ENCODE results near the gene PCDH19. TPM values are rescaled to one million over a fixed set of nuclear protein-coding genes. Genes with fewer than 3 reads are reported as not detected.

PCDH19 gene
- total and polyA plus RNA-seq, 2 experiments from 2014 or later, result 1.8 to 3.6 TPM

DNA sequence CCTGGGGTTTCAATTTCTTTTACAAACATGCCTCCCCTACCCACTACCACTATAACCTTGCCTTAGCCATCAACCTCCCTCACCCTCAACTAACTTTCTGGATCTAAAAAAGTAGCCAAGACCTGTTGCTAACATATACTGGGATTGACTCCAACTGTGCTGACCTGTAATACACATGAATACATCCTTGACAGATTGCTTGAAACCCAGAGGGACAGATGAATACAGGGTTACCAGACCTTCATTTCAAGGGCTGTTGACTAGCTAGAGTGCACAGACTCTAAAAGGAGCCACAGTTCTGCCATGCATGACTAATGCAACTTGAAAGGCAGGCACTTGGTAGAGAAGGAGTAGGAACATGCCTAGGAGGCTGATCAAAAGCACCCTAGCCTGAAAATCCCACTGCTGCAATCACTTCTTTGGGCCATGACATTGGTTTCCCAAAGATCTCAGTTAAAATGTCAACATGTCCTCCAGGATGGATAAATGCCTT is 121.0 kb downstream of the PCDH19 start:
- Histone ChIP-seq H2AFZ (no peak overlapping the region), H3K27me3 (no peaks in the 10 kb centered on the region), H3K79me2 (no peaks in the 10 kb centered on the region), H3K4me3 (no peak overlapping the region), H3K9me3 (ENCODE audit: low read depth) (no peaks in the 10 kb centered on the region), H3K36me3 (replicated peaks; ENCODE audit: insufficient read depth, low read depth) (no peaks in the 10 kb centered on the region), H3K27ac (no peak overlapping the region), H3K4me1 (ENCODE audit: insufficient read depth) (no peaks in the 10 kb centered on the region), H3K4me2 (no peak overlapping the region), H3K9me2 (replicated peaks; ENCODE audit: insufficient read depth) (no peaks in the 10 kb centered on the region), H4K20me1 (ENCODE audit: insufficient read depth, poor library complexity, severe bottlenecking) (no peaks in the 10 kb centered on the region)
- DNase-seq (ENCODE audit: low spot score), result no peak
- TF ChIP-seq CTCF (IDR thresholded peaks at IDR 0.05; ENCODE audit: poor library complexity) (no peak), EZH2phosphoT487 (IDR thresholded peaks at IDR 0.05; ENCODE audit: low read depth, severe bottlenecking, unreplicated experiment) (no peak), EZH2 (IDR thresholded peaks at IDR 0.05; ENCODE audit: borderline replicate concordance) (no peak)

DNA sequence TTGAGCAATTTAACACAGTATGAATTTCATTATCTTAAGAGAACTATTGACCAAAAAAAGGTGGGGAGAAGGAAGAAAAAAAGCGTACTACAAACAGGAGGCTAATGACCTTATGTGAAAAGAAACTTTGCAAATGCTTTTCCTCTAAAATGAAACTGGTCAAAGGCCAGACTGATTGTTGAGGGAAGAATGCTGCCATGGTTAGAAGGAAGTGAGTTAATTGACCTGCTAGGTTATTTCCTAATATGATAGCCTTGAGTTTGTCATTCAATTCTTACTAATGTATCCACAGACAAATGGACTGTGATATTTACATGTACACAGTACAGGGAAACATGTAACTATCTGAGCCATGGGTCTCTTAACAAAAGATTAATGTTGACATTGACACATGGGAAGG is 132.8 kb downstream of the PCDH19 start:
- H3K36me3 ChIP-seq (replicated peaks; ENCODE audit: insufficient read depth, low read depth), result no peaks in the 10 kb centered on the region
- DNase-seq (ENCODE audit: low spot score), result no peak
- TF ChIP-seq EZH2phosphoT487 (IDR thresholded peaks at IDR 0.05; ENCODE audit: low read depth, severe bottlenecking, unreplicated experiment), result no peak
- TF ChIP-seq CTCF (IDR thresholded peaks at IDR 0.05; ENCODE audit: poor library complexity), result no peak
- no peak for TF ChIP-seq EZH2 (IDR thresholded peaks at IDR 0.05; ENCODE audit: borderline replicate concordance)
- H3K4me3 ChIP-seq, result no peak overlapping the region
- H3K79me2 ChIP-seq, result no peaks in the 10 kb centered on the region
- no peaks in the 10 kb centered on the region for H3K4me1 ChIP-seq (ENCODE audit: insufficient read depth)
- H3K4me2 ChIP-seq, result no peak overlapping the region
- no peak overlapping the region for H2AFZ ChIP-seq
- H3K9me2 ChIP-seq (replicated peaks; ENCODE audit: insufficient read depth), result no peaks in the 10 kb centered on the region
- H3K9me3 ChIP-seq (ENCODE audit: low read depth), result no peaks in the 10 kb centered on the region
- H4K20me1 ChIP-seq (ENCODE audit: insufficient read depth, poor library complexity, severe bottlenecking), result no peaks in the 10 kb centered on the region
- H3K27ac ChIP-seq, result no peak overlapping the region
- 82% methylated on average over 1 of the region's 1 CpG for WGBS (ENCODE audit: low lambda C conversion rate, missing lambda C conversion rate)
- H3K27me3 ChIP-seq, result no peaks in the 10 kb centered on the region

GRCh38 chrX:100274916-100275315 is 135.2 kb downstream of the PCDH19 start:
- WGBS (ENCODE audit: low lambda C conversion rate, missing lambda C conversion rate), result 48% methylated on average over 3 of the region's 3 CpGs
- no peak overlapping the region for H3K27ac ChIP-seq
- H3K4me3 ChIP-seq, result no peak overlapping the region
- H3K9me2 ChIP-seq (replicated peaks; ENCODE audit: insufficient read depth), result no peaks in the 10 kb centered on the region
- no peak overlapping the region for H3K4me2 ChIP-seq
- no peak overlapping the region for H2AFZ ChIP-seq
- H4K20me1 ChIP-seq (ENCODE audit: insufficient read depth, poor library complexity, severe bottlenecking), result no peaks in the 10 kb centered on the region
- no peak for TF ChIP-seq EZH2phosphoT487 (IDR thresholded peaks at IDR 0.05; ENCODE audit: low read depth, severe bottlenecking, unreplicated experiment)
- no peak for TF ChIP-seq EZH2 (IDR thresholded peaks at IDR 0.05; ENCODE audit: borderline replicate concordance)
- TF ChIP-seq CTCF (IDR thresholded peaks at IDR 0.05; ENCODE audit: poor library complexity), result no peak
- no peaks in the 10 kb centered on the region for H3K9me3 ChIP-seq (ENCODE audit: low read depth)
- H3K36me3 ChIP-seq (replicated peaks; ENCODE audit: insufficient read depth, low read depth), result no peaks in the 10 kb centered on the region
- H3K27me3 ChIP-seq, result no peaks in the 10 kb centered on the region
- no peaks in the 10 kb centered on the region for H3K4me1 ChIP-seq (ENCODE audit: insufficient read depth)
- no peaks in the 10 kb centered on the region for H3K79me2 ChIP-seq
- DNase-seq (ENCODE audit: low spot score), result no peak

DNA sequence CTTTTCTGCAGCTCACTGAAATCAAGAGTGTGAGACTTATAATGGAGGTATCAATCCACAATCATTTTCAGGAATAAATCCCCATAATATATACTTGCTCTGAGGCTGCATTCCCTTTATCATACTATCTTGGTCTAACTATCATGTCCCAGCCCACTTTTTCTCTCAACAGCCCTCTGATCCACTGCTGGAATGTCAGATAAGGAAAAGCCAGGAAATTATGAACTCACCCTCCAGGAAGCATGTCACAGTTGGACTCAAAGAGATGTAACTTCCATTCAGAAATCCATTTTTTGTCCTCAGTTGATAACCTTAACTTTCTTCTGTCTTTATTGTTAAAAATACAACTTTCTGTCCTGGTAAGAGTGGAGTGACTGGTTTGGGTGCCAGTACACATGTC is 144.9 kb downstream of the PCDH19 start:
- H3K27ac ChIP-seq, result no peak overlapping the region
- H3K9me2 ChIP-seq (replicated peaks; ENCODE audit: insufficient read depth), result no peaks in the 10 kb centered on the region
- H3K4me2 ChIP-seq, result no peak overlapping the region
- no peaks in the 10 kb centered on the region for H3K36me3 ChIP-seq (replicated peaks; ENCODE audit: insufficient read depth, low read depth)
- no peaks in the 10 kb centered on the region for H3K79me2 ChIP-seq
- H3K27me3 ChIP-seq, result no peaks in the 10 kb centered on the region
- H3K4me1 ChIP-seq (ENCODE audit: insufficient read depth), result no peaks in the 10 kb centered on the region
- no peak overlapping the region for H2AFZ ChIP-seq
- H3K9me3 ChIP-seq (ENCODE audit: low read depth), result no peaks in the 10 kb centered on the region
- no peaks in the 10 kb centered on the region for H4K20me1 ChIP-seq (ENCODE audit: insufficient read depth, poor library complexity, severe bottlenecking)
- no peak for TF ChIP-seq CTCF (IDR thresholded peaks at IDR 0.05; ENCODE audit: poor library complexity)
- H3K4me3 ChIP-seq, result no peak overlapping the region
- no peak for DNase-seq (ENCODE audit: low spot score)
